ENCODE data around the gene MAML3.
"Not testable (repeated sequence)": the region's sequence is repeated elsewhere in the genome, so short reads cannot be mapped to it uniquely, and the experiment has no call there.

The MAML3 gene

GRCh38 chr4:139954512-139954911 is 199.5 kb downstream of the MAML3 start:
- no peak for DNase-seq

GRCh38 chr4:139951021-139951420 is 203.0 kb downstream of the MAML3 start:
- DNase-seq: no peak

- no peak for DNase-seq
Measured at GRCh38 chr4:139950568-139950967, 203.4 kb downstream of the MAML3 start.

GRCh38 chr4:139944916-139945315 is 209.1 kb downstream of the MAML3 start:
- not testable (repeated sequence) for DNase-seq

GRCh38 chr4:139943277-139943676 is 210.7 kb downstream of the MAML3 start:
- no peak for DNase-seq

GRCh38 chr4:139942241-139942640 is 211.7 kb downstream of the MAML3 start:
- DNase-seq: no peak

GRCh38 chr4:139940600-139940999 is 213.4 kb downstream of the MAML3 start:
- no peak for DNase-seq

- DNase-seq: no peak
Measured at GRCh38 chr4:139938414-139938813, 215.6 kb downstream of the MAML3 start.

GRCh38 chr4:139935911-139936310 is 218.1 kb downstream of the MAML3 start:
- DNase-seq: no peak

- peak; percentile 73 for DNase-seq
Measured at GRCh38 chr4:139934708-139935195, 219.2 kb downstream of the MAML3 start.

GRCh38 chr4:139934057-139934707 is 219.8 kb downstream of the MAML3 start:
- DNase-seq: peak; percentile 9

- no peak for DNase-seq
Measured at GRCh38 chr4:139933541-139933940, 220.4 kb downstream of the MAML3 start.

- DNase-seq: no peak
Measured at GRCh38 chr4:139933104-139933503, 220.9 kb downstream of the MAML3 start.

GRCh38 chr4:139924782-139925181 is 229.2 kb downstream of the MAML3 start:
- DNase-seq: no peak

GRCh38 chr4:139922406-139923024 is 231.5 kb downstream of the MAML3 start:
- DNase-seq: no peak

- peak; percentile 98 for DNase-seq
Measured at GRCh38 chr4:139921429-139922184, 232.4 kb downstream of the MAML3 start.

GRCh38 chr4:139920486-139921002 is 233.4 kb downstream of the MAML3 start:
- DNase-seq: no peak

GRCh38 chr4:139919521-139919920 is 234.5 kb downstream of the MAML3 start:
- DNase-seq: no peak

GRCh38 chr4:139919004-139919403 is 235.0 kb downstream of the MAML3 start:
- no peak for DNase-seq

- no peak for DNase-seq
Measured at GRCh38 chr4:139918591-139918990, 235.4 kb downstream of the MAML3 start.

- DNase-seq: no peak
Measured at GRCh38 chr4:139917896-139918295, 236.1 kb downstream of the MAML3 start.

GRCh38 chr4:139916041-139916440 is 237.9 kb downstream of the MAML3 start:
- DNase-seq: no peak

- no peak for DNase-seq
Measured at GRCh38 chr4:139915037-139915436, 238.9 kb downstream of the MAML3 start.

All from NCI-H1436 treated with DMSO at 0.1 percent for 48 hours (cell line).